Retina (tissue), 1 donor: ENCODE data around the gene C10orf71.

Experiments used
- DNase-seq: peaks from one replicate; pipeline ENCODE4 v3.0.0-alpha.2; 2016

The C10orf71 gene

DNA sequence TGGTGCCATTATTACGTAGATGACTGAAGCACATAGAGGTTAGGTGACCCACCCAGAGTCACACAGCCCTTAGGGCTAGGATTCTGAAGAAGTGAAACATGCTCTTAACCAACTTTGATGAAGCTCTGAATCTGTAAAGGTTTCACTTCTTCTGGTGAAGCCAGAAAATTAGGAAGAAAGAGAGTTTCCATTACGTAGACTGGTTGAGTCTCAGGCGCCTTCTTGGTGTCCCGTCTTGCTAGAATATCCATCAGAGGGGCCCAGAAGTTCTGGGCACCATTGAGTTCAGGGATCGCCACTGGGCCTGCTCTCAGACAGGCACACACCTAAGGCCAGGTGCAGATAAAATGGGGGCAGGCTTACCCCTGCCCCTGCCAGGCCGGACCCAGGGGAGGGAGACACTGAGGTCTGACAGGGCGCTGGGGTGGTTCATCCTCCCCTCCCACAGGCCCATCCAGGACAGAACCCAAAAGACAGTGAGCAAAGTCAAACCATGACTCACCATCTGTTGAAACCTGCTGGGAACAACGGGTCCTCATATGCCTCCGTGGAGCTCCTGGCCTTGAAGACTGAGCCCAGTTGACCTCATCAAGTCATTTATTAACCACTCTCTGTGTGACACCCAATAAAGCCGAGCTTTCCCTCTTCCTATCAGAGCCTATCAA lies 63.8 kb downstream of the C10orf71 start:
- DNase-seq: no peak

- no peak for DNase-seq
These were observed 64.5 kb downstream of the C10orf71 start for GRCh38 chr10:49363309-49364031.

- DNase-seq: no peak
These were observed 65.1 kb downstream of the C10orf71 start for GRCh38 chr10:49364051-49364450.

DNA sequence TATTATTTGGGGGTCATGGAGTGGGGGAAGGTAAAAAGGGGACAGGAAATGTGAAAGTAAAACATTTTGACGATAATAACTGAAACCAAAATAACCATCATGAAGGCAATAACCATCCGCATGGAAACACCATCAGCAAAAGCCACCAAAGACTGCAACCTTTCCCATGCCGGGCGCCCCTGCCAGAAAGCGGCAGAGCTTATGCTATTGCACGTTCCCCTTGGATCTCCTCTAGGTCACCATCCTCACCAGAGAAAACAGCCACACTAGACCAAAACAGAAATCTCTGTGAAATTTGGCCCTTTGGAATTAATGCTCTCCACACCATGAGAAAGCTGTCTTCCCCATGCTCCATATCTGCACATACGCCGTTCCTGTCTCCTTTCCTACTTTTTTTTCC lies 65.8 kb downstream of the C10orf71 start:
- DNase-seq: no peak

GRCh38 chr10:49365275-49365674 lies 66.3 kb downstream of the C10orf71 start:
- no peak for DNase-seq

GRCh38 chr10:49365675-49366415 lies 66.9 kb downstream of the C10orf71 start:
- no peak for DNase-seq

- no peak for DNase-seq
These were observed 67.5 kb downstream of the C10orf71 start for GRCh38 chr10:49366460-49366859.

DNA sequence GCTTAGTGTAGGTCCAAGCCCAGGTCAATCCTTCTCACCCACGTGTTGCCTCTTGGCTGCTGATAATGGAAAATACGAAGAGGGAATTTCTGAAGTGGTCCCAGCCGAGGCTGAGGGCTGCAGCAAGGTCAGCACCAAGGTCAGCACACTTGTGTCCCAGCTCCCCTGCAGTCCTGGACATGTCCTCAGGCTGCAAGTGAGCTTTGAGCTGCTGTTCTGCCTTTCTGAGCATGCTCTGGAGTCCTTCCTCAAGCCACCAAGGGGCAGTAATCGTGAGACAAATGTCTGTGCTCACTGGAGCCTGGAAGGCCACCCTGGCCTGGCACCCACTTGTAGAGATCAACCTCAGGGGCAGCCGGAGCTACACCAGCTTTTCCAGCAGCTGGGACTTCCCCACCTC lies 68.6 kb downstream of the C10orf71 start:
- DNase-seq: no peak

GRCh38 chr10:49368256-49368655 lies 69.3 kb downstream of the C10orf71 start:
- no peak for DNase-seq

DNA sequence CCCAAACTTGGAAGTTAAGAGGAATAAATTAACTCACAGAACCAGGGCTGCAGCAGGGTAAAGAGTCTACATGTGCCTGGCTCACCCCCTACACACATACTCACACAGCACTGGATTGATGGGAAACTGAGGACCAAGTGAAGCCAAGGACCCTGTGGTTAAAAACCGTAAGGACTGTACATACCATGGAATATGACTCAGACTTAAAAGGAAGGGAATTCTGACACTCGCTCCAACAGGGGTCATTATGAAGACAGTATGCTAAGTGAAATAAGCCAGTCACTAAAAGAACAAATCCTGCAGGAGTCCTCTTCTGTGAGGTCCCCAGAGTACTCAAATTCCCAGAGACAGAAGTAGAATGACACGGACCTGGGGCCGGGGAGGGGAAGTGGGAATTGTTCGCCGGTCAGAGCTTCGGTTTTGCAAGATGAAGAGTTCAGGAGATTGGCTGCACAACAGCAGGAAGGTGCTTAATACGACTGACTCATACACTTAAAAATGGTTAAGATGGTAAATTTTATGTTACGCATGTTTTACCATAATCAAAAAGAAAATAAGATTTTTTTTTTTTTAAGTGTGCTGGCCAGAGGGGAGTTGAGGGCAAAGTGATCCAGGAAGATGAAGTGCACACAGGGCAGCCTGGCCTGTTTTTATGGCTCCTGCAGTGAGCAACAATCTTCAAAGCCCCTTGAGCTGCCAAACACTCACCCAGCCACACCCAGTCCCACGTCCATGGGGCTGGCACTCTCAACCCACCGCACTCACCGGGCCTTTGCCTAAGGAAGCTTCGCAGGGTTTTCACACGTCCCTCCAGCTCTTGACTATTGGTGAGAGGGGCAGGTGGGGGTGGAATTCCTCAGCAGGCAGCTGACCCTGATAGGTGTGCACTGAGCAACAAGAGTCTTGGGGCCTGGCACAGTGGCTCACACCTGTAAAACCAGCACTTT lies 70.5 kb downstream of the C10orf71 start:
- no peak for DNase-seq

DNA sequence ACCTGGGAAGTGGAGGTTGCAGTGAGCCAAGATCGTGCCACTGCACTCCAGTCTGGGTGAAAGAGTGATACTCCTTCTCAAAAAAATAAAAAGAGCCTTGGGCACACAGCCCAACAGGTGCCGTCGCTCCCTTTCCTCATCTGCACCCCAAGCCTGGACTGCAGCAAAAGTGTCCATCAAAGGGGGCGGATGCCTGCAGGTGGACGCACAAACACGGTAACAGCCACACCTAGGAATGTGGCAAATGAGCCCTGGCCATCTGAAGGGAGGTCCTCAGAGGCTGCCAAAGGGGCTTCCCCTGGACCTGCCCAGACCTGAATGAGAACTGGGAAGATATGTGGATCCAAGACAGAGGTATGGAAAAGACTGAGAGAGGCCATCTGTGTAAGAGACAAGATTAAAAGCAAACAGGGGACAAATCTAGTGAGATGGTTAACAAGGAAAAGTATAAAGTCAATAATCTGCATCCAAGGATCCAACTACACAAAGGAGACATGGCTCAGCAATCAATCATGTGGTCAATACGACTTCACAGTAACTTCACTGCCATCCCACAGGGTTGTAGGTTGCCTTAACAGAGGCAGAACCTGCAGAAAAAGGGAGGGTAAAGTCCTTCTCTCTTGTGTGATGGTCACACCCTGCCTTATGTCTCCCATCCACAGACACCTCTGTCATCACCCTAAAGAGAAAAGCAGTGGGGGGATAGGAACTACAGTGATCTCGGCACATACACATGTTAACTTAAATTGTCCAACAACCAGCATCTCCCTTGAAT lies 71.5 kb downstream of the C10orf71 start:
- DNase-seq: no peak

- no peak for DNase-seq
These were observed 73.0 kb downstream of the C10orf71 start for GRCh38 chr10:49371967-49372366.

GRCh38 chr10:49373361-49373760 lies 74.4 kb downstream of the C10orf71 start:
- DNase-seq: no peak

GRCh38 chr10:49374740-49375139 lies 75.8 kb downstream of the C10orf71 start:
- DNase-seq: no peak

DNA sequence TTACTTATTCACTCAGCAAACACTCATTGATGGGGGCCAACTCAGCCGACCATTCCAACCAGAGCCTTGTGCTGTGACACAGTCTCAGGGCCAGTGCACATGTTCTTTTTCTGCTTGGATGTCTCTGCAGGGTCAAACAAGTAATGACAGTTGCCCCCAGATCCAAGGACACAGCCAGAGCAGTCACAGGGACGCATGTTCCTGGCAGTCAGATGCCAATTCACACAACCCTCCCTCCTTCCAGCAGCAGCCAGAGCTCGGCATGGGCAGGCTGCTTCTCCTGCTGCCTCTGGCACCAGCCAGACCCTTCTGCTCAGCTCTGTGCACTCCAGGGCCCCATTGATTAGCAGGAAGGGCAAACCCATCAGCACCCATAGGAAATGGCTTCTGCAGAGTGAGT lies 76.6 kb downstream of the C10orf71 start:
- peak; percentile 39 for DNase-seq
